Caco-2 (cell line): ENCODE data around the gene GATAD2B. TPM values are rescaled to one million over a fixed set of nuclear protein-coding genes. Genes with fewer than 3 reads are reported as not detected.
"Not testable (repeated sequence)": the region's sequence is repeated elsewhere in the genome, so short reads cannot be mapped to it uniquely, and the experiment has no call there.

Source experiments
- BruUV-seq: library from RNA; stranded (reverse); fragments of 400-500 nt; replicated peaks from 2 replicates; lab custom pipeline; 2021; lab: Mats Ljungman, UMichigan
- CTCF ChIA-PET: fragments of 300-600 bp; sonication (Branson Sonifier 250); formaldehyde crosslinking; loops from one replicate; lab custom pipeline; 2022; ENCODE audit warnings: antibody characterized with exemption; lab: Charles Lee
- POLR2A ChIA-PET: fragments of 300-600 bp; sonication (Branson Sonifier 250); formaldehyde crosslinking; loops from one replicate; lab custom pipeline; 2022; ENCODE audit warnings: antibody characterized with exemption; lab: Charles Lee
- DNase-seq, 2 experiments: peaks; one replicate each; pipeline versions ENCODE4 v3.0.0 to v3.0.0-alpha.2; 2020 to 2022
- H3K27me3 ChIP-seq: replicated peaks from 2 replicates; pipeline ENCODE4 v1.6.0; 2011; ENCODE audit warnings: low read length; ENCODE audit not compliant: control insufficient read depth, insufficient read depth
- H3K36me3 ChIP-seq: 2 replicates; pipeline ENCODE4 v1.5.1; 2011; ENCODE audit warnings: low read length; ENCODE audit not compliant: control insufficient read depth, insufficient read depth
- H3K4me1 ChIP-seq: fragments of 250-450 bp; sonication (Bioruptor Pico); 2 replicates; pipeline ENCODE4 v1.5.1; 2020; ENCODE audit warnings: mild to moderate bottlenecking
- H3K4me3 ChIP-seq: 2 replicates; pipeline ENCODE4 v1.5.1; 2011; ENCODE audit warnings: low read depth, mild to moderate bottlenecking, control low read depth, low read length
- H3K9me3 ChIP-seq: fragments of 250-450 bp; sonication (Bioruptor Pico); 2 replicates; pipeline ENCODE4 v1.5.1; 2020; ENCODE audit warnings: mild to moderate bottlenecking, moderate library complexity
- H3K27ac Mint-ChIP-seq: one replicate; pipeline ENCODE4 v1.8.0; 2022; ENCODE audit warnings: mixed read lengths; ENCODE audit not compliant: unreplicated experiment
- H3K27me3 Mint-ChIP-seq: one replicate; pipeline ENCODE4 v1.8.0; 2022; ENCODE audit warnings: mixed read lengths; ENCODE audit not compliant: insufficient read depth, unreplicated experiment
- H3K36me3 Mint-ChIP-seq: one replicate; pipeline ENCODE4 v1.8.0; 2022; ENCODE audit warnings: mild to moderate bottlenecking, mixed read lengths; ENCODE audit not compliant: insufficient read depth, unreplicated experiment
- H3K4me1 Mint-ChIP-seq: one replicate; pipeline ENCODE4 v1.8.0; 2022; ENCODE audit warnings: low read depth, mixed read lengths; ENCODE audit not compliant: unreplicated experiment
- H3K4me3 Mint-ChIP-seq: one replicate; pipeline ENCODE4 v1.8.0; 2022; ENCODE audit warnings: mild to moderate bottlenecking, moderate library complexity, mixed read lengths; ENCODE audit not compliant: unreplicated experiment
- H3K9me3 Mint-ChIP-seq: one replicate; pipeline ENCODE4 v1.8.0; 2022; ENCODE audit warnings: mixed read lengths; ENCODE audit not compliant: unreplicated experiment
- CTCF ChIP-seq, 2 experiments: fragments of 200-600 bp in 1 of 2; IDR thresholded peaks; 1 replicate in 1 of 2; 2 replicates in 1 of 2; pipeline versions ENCODE4 v1.5.1 to v1.8.0; 2011 to 2022; ENCODE audit warnings: antibody characterized with exemption in 1 of 2, control low read depth in 1 of 2, inconsistent platforms in 1 of 2, low read depth in 1 of 2, low read length in 1 of 2, mild to moderate bottlenecking in 1 of 2, moderate library complexity in 1 of 2; ENCODE audit not compliant: insufficient read depth in 1 of 2, severe bottlenecking in 1 of 2, unreplicated experiment in 1 of 2
- intact Hi-C: fragments of 100-400 bp; cut with micrococcal nuclease; formaldehyde crosslinking; loops from one replicate; pipeline ENCODE4 v1.10.0; 2022; ENCODE audit not compliant: unreplicated experiment
- total RNA-seq: library from RNA; stranded (reverse); gene quantifications from 2 replicates; pipeline ENCODE4 v1.2.3, GENCODE V29; 2022

GATAD2B gene
- total RNA-seq, 1 experiment from 2014 or later, result 38.0 TPM

- H3K9me3 Mint-ChIP-seq, result no peaks in the 10 kb centered on the region
- ChIA-PET CTCF (no interaction called here), POLR2A (no interaction called here)
- H3K4me3 Mint-ChIP-seq, result no peak overlapping the region
- H3K4me1 Mint-ChIP-seq, result peaks cover 11% of the 10 kb centered on the region
- no peak for DNase-seq
- H3K4me1 ChIP-seq, result no peaks in the 10 kb centered on the region; the same call in 1 of the 2 replicates
- no peak overlapping the region for H3K4me3 ChIP-seq
- H3K36me3 ChIP-seq, result no peaks in the 10 kb centered on the region
- H3K27me3 Mint-ChIP-seq, result peaks cover 2% of the 10 kb centered on the region
- intact Hi-C loops, result no loop called here
- TF ChIP-seq CTCF (IDR thresholded peaks at IDR 0.05; ENCODE audit: insufficient read depth in 1 of 2, low read depth in 1 of 2, low read length in 1 of 2, severe bottlenecking in 1 of 2, unreplicated experiment in 1 of 2), result no peak
- H3K9me3 ChIP-seq, result no peaks in the 10 kb centered on the region
- BruUV-seq, result no TSS peak
- H3K27ac Mint-ChIP-seq, result no peak overlapping the region
- H3K27me3 ChIP-seq, result no peaks in the 10 kb centered on the region
- H3K36me3 Mint-ChIP-seq, result peaks cover 4% of the 10 kb centered on the region
These were observed 136.6 kb downstream of the GATAD2B start for GRCh38 chr1:153786038-153786790.

- Histone ChIP-seq H3K27me3 (no peaks in the 10 kb centered on the region), H3K9me3 (no peaks in the 10 kb centered on the region), H3K4me3 (peak overlapping the region; percentile 48), H3K36me3 (no peaks in the 10 kb centered on the region), H3K4me1 (no peaks in the 10 kb centered on the region; the same call in 1 of the 2 replicates)
- no peaks in the 10 kb centered on the region for H3K9me3 Mint-ChIP-seq
- peak overlapping the region; percentile 77 for H3K4me3 Mint-ChIP-seq
- peak overlapping the region; percentile 43 for H3K27ac Mint-ChIP-seq
- intact Hi-C loops, result loop anchor here (5.0 kb wide), 1 partner anchor 204 kb away; the partner anchor contains the start of gene RAB13
- TF ChIP-seq CTCF (IDR thresholded peaks at IDR 0.05; ENCODE audit: insufficient read depth in 1 of 2, low read depth in 1 of 2, low read length in 1 of 2, severe bottlenecking in 1 of 2, unreplicated experiment in 1 of 2), result no peak
- CTCF ChIA-PET, result interaction anchor here (0.6 to 0.8 kb wide), 3 partner anchors 101 to 152 kb away, joined by 3 to 5 read pairs (median 3); partner anchors contain the start of gene GATAD2B
- H3K4me1 Mint-ChIP-seq, result peaks cover 11% of the 10 kb centered on the region
- DNase-seq, result peak; percentile 89 to 94
- BruUV-seq, result TSS peak; percentile 97
- POLR2A ChIA-PET, result interaction anchor here (0.5 to 1.5 kb wide), 10 partner anchors 8 to 267 kb away, joined by 3 to 9 read pairs (median 4); partner anchors contain the start of genes CREB3L4, JTB, SLC27A3 and SLC39A1
- peaks cover 4% of the 10 kb centered on the region for H3K36me3 Mint-ChIP-seq
- peaks cover 2% of the 10 kb centered on the region for H3K27me3 Mint-ChIP-seq
These were observed 139.3 kb downstream of the GATAD2B start for GRCh38 chr1:153783233-153784190.

GRCh38 chr1:153782648-153783047 lies 140.1 kb downstream of the GATAD2B start:
- H3K4me3 Mint-ChIP-seq, result peak overlapping the region; percentile 77
- H3K27me3 ChIP-seq, DNase-seq, H3K9me3 Mint-ChIP-seq, H3K4me1 ChIP-seq, POLR2A ChIA-PET, H3K9me3 ChIP-seq, H3K27me3 Mint-ChIP-seq, BruUV-seq, H3K36me3 ChIP-seq, CTCF ChIA-PET, H3K4me1 Mint-ChIP-seq, H3K27ac Mint-ChIP-seq, H3K36me3 Mint-ChIP-seq: not testable (repeated sequence)
- intact Hi-C loops, result loop anchor here (5.0 kb wide), 1 partner anchor 205 kb away; the partner anchor contains the start of gene RAB13
- H3K4me3 ChIP-seq, result peak overlapping the region; percentile 48
